Trophoblast cell (in vitro differentiated cells and primary cell): ENCODE results near the gene IL1A.

Experiments used
- DNase-seq, 2 donors: peaks; one replicate each; pipeline ENCODE4 v3.0.0-alpha.2; 2016
- H2AFZ ChIP-seq: 2 replicates; pipeline ENCODE4 v1.6.1; 2013; ENCODE audit warnings: low read length, moderate library complexity, mild to moderate bottlenecking; ENCODE audit not compliant: insufficient read depth, poor library complexity
- H2AK5ac ChIP-seq: 2 replicates; pipeline ENCODE4 v1.6.1; 2013; ENCODE audit warnings: mild to moderate bottlenecking, low read length
- H2BK120ac ChIP-seq: 2 replicates; pipeline ENCODE4 v1.6.1; 2013; ENCODE audit warnings: low read length, mild to moderate bottlenecking, moderate library complexity; ENCODE audit not compliant: insufficient read depth, poor library complexity
- H2BK12ac ChIP-seq: 2 replicates; pipeline ENCODE4 v1.6.1; 2013; ENCODE audit warnings: mild to moderate bottlenecking, low read length, moderate library complexity
- H2BK5ac ChIP-seq: 2 replicates; pipeline ENCODE4 v1.6.1; 2013; ENCODE audit warnings: low read length, low read depth, moderate library complexity, mild to moderate bottlenecking; ENCODE audit not compliant: poor library complexity
- H3K14ac ChIP-seq: 2 replicates; pipeline ENCODE4 v1.6.1; 2013; ENCODE audit warnings: mild to moderate bottlenecking, low read length
- H3K18ac ChIP-seq: 2 replicates; pipeline ENCODE4 v1.6.1; 2013; ENCODE audit warnings: mild to moderate bottlenecking, low read length
- H3K23ac ChIP-seq: 2 replicates; pipeline ENCODE4 v1.6.1; 2013; ENCODE audit warnings: low read length
- H3K27ac ChIP-seq: 2 replicates; pipeline ENCODE4 v1.5.1; 2013; ENCODE audit warnings: low read depth, mild to moderate bottlenecking, inconsistent platforms, low read length, moderate library complexity
- H3K27me3 ChIP-seq: 2 replicates; pipeline ENCODE4 v1.6.1; 2013; ENCODE audit warnings: inconsistent platforms, mild to moderate bottlenecking, low read length, moderate library complexity; ENCODE audit not compliant: insufficient read depth
- H3K36me3 ChIP-seq, 2 experiments: 1 replicate in 1 of 2; 2 replicates in 1 of 2; pipeline ENCODE4 v1.6.1; 2013; ENCODE audit warnings: low read length in 2 of 2, mild to moderate bottlenecking in 2 of 2, moderate library complexity in 1 of 2; ENCODE audit not compliant: insufficient read depth in 2 of 2, control insufficient read depth in 1 of 2
- H3K4ac ChIP-seq: 2 replicates; pipeline ENCODE4 v1.6.1; 2013; ENCODE audit warnings: low read depth, mild to moderate bottlenecking, low read length, moderate library complexity
- H3K4me1 ChIP-seq, 2 experiments: 1 replicate in 1 of 2; 2 replicates in 1 of 2; pipeline ENCODE4 v1.6.1; 2013; ENCODE audit warnings: low read length in 2 of 2, mild to moderate bottlenecking in 2 of 2, moderate library complexity in 1 of 2; ENCODE audit not compliant: insufficient read depth in 2 of 2, control insufficient read depth in 1 of 2
- H3K4me2 ChIP-seq: 2 replicates; pipeline ENCODE4 v1.6.1; 2013; ENCODE audit warnings: inconsistent platforms, mild to moderate bottlenecking, low read length, moderate library complexity
- H3K4me3 ChIP-seq: 2 replicates; pipeline ENCODE4 v1.5.1; 2013; ENCODE audit warnings: mild to moderate bottlenecking, low read depth, low read length, inconsistent platforms
- H3K79me1 ChIP-seq: one replicate; pipeline ENCODE4 v1.6.1; 2013; ENCODE audit warnings: low read length
- H3K79me2 ChIP-seq: 2 replicates; pipeline ENCODE4 v1.6.1; 2013; ENCODE audit warnings: low read length, mild to moderate bottlenecking; ENCODE audit not compliant: control insufficient read depth, insufficient read depth, poor library complexity
- H3K9ac ChIP-seq: 2 replicates; pipeline ENCODE4 v1.6.1; 2013; ENCODE audit warnings: mild to moderate bottlenecking, low read length
- H3K9me3 ChIP-seq: 2 replicates; pipeline ENCODE4 v1.6.1; 2013; ENCODE audit warnings: low read depth, mild to moderate bottlenecking, control low read depth, inconsistent platforms, low read length; ENCODE audit not compliant: insufficient read depth
- H4K12ac ChIP-seq: 2 replicates; pipeline ENCODE4 v1.6.1; 2013; ENCODE audit warnings: low read depth, mild to moderate bottlenecking, low read length, moderate library complexity
- H4K8ac ChIP-seq: 2 replicates; pipeline ENCODE4 v1.6.1; 2013; ENCODE audit warnings: low read depth, mild to moderate bottlenecking, low read length, moderate library complexity
- H4K91ac ChIP-seq: one replicate; pipeline ENCODE4 v1.6.1; 2013; ENCODE audit warnings: low read depth, mild to moderate bottlenecking, low read length, moderate library complexity
- WGBS: extraction: QIAGEN DNeasy Blood & Tissue Kit; methylation state at CpG from one replicate; pipeline ENCODE4 v1.1.7; 2013; ENCODE audit warnings: missing lambda C conversion rate; ENCODE audit not compliant: insufficient read length, insufficient coverage; ENCODE audit errors: extremely low coverage; 5-methylcytosine and 5-hydroxymethylcytosine counted together

Gene IL1A

GRCh38 chr2:112774536-112775285 is 9.6 kb downstream of the IL1A start:
- no peak overlapping the region for H3K4me3 ChIP-seq
- H2AFZ ChIP-seq, result no peak overlapping the region
- no peak overlapping the region for H2BK5ac ChIP-seq
- no peak overlapping the region for H3K27ac ChIP-seq
- peaks cover 2% of the 10 kb centered on the region for H3K9me3 ChIP-seq
- no peak for DNase-seq
- no peak overlapping the region for H3K14ac ChIP-seq
- no peak overlapping the region for H4K12ac ChIP-seq
- H3K4me1 ChIP-seq, result no peaks in the 10 kb centered on the region
- H2BK12ac ChIP-seq, result no peak overlapping the region
- no peak overlapping the region for H3K23ac ChIP-seq
- no peak overlapping the region for H3K9ac ChIP-seq
- no peak overlapping the region for H2BK120ac ChIP-seq
- H3K4ac ChIP-seq, result no peak overlapping the region
- no peak overlapping the region for H4K91ac ChIP-seq
- H2AK5ac ChIP-seq, result no peak overlapping the region
- no peak overlapping the region for H3K4me2 ChIP-seq
- H3K27me3 ChIP-seq, result no peaks in the 10 kb centered on the region
- H3K79me1 ChIP-seq, result no peaks in the 10 kb centered on the region
- H3K18ac ChIP-seq, result no peak overlapping the region
- no peaks in the 10 kb centered on the region for H3K36me3 ChIP-seq
- no peak overlapping the region for H4K8ac ChIP-seq
- WGBS, result no CpG with 5 or more reads among the region's 3 CpGs
- no peaks in the 10 kb centered on the region for H3K79me2 ChIP-seq

GRCh38 chr2:112773556-112773955 is 10.7 kb downstream of the IL1A start:
- Histone ChIP-seq H3K4ac (no peak overlapping the region), H2BK120ac (no peak overlapping the region), H3K4me1 (no peaks in the 10 kb centered on the region), H3K4me3 (no peak overlapping the region), H2BK5ac (no peak overlapping the region), H4K91ac (no peak overlapping the region), H4K8ac (no peak overlapping the region), H3K36me3 (no peaks in the 10 kb centered on the region), H4K12ac (no peak overlapping the region), H3K14ac (no peak overlapping the region), H2BK12ac (no peak overlapping the region), H2AK5ac (no peak overlapping the region), H3K18ac (no peak overlapping the region), H2AFZ (no peak overlapping the region), H3K79me2 (no peaks in the 10 kb centered on the region), H3K23ac (no peak overlapping the region), H3K79me1 (no peaks in the 10 kb centered on the region), H3K9me3 (peaks cover 2% of the 10 kb centered on the region), H3K27ac (no peak overlapping the region), H3K9ac (no peak overlapping the region), H3K27me3 (no peaks in the 10 kb centered on the region), H3K4me2 (no peak overlapping the region)
- WGBS, result no CpG with 5 or more reads among the region's 2 CpGs
- DNase-seq, result no peak

- Histone ChIP-seq H3K4ac (no peak overlapping the region), H2BK5ac (no peak overlapping the region), H3K9me3 (peaks cover 2% of the 10 kb centered on the region), H2AK5ac (no peak overlapping the region), H3K4me3 (no peak overlapping the region), H3K9ac (no peak overlapping the region), H2BK120ac (no peak overlapping the region), H3K4me1 (no peaks in the 10 kb centered on the region), H3K27me3 (no peaks in the 10 kb centered on the region), H3K79me1 (no peaks in the 10 kb centered on the region), H2AFZ (no peak overlapping the region), H3K14ac (no peak overlapping the region), H3K18ac (no peak overlapping the region), H3K23ac (no peak overlapping the region), H4K8ac (no peak overlapping the region), H3K36me3 (no peaks in the 10 kb centered on the region), H4K91ac (no peak overlapping the region), H3K4me2 (no peak overlapping the region), H4K12ac (no peak overlapping the region), H3K27ac (no peak overlapping the region), H2BK12ac (no peak overlapping the region), H3K79me2 (no peaks in the 10 kb centered on the region)
- no peak for DNase-seq
- WGBS, result no CpG with 5 or more reads among the region's 2 CpGs
Observed at GRCh38 chr2:112772911-112773475, 11.3 kb downstream of the IL1A start.

- no CpG with 5 or more reads among the region's 4 CpGs for WGBS
- Histone ChIP-seq H3K14ac (no peak overlapping the region), H3K4me1 (no peaks in the 10 kb centered on the region), H4K8ac (no peak overlapping the region), H3K4ac (no peak overlapping the region), H2BK5ac (no peak overlapping the region), H2AK5ac (no peak overlapping the region), H3K9ac (no peak overlapping the region), H3K23ac (no peak overlapping the region), H3K18ac (no peak overlapping the region), H4K12ac (no peak overlapping the region), H3K4me3 (no peak overlapping the region), H2AFZ (no peak overlapping the region), H3K4me2 (no peak overlapping the region), H2BK12ac (no peak overlapping the region), H4K91ac (no peak overlapping the region), H3K27ac (no peak overlapping the region), H3K9me3 (peaks cover 2% of the 10 kb centered on the region), H3K27me3 (no peaks in the 10 kb centered on the region), H3K79me2 (no peaks in the 10 kb centered on the region), H3K79me1 (no peaks in the 10 kb centered on the region), H2BK120ac (no peak overlapping the region), H3K36me3 (no peaks in the 10 kb centered on the region)
- DNase-seq, result no peak
Observed at GRCh38 chr2:112772322-112772721, 12.0 kb downstream of the IL1A start.
